Neural crest cell (in vitro differentiated cells): ENCODE results near the gene ADAMTS7. TPM values are rescaled to one million over a fixed set of nuclear protein-coding genes. Genes with fewer than 3 reads are reported as not detected.

Source experiments
- DNase-seq: peaks from one replicate; pipeline ENCODE4 v3.0.0; 2021; ENCODE audit warnings: low read depth, mixed read lengths, low spot score
- H3K27ac Mint-ChIP-seq: one replicate; pipeline ENCODE4 v1.8.0; 2021; ENCODE audit warnings: mild to moderate bottlenecking, mixed read lengths; ENCODE audit not compliant: unreplicated experiment
- H3K27me3 Mint-ChIP-seq: 2 replicates; pipeline ENCODE4 v1.8.0; 2021; ENCODE audit warnings: low read depth, mild to moderate bottlenecking, mixed read lengths
- H3K36me3 Mint-ChIP-seq: 2 replicates; pipeline ENCODE4 v1.8.0; 2021; ENCODE audit warnings: low read depth, mild to moderate bottlenecking, mixed read lengths
- H3K4me1 Mint-ChIP-seq: 2 replicates; pipeline ENCODE4 v1.8.0; 2021; ENCODE audit warnings: mixed read lengths
- H3K4me3 Mint-ChIP-seq: one replicate; pipeline ENCODE4 v1.8.0; 2021; ENCODE audit warnings: mild to moderate bottlenecking, mixed read lengths
- H3K9me3 Mint-ChIP-seq: 2 replicates; pipeline ENCODE4 v1.8.0; 2021; ENCODE audit warnings: mixed read lengths
- total RNA-seq: library from RNA; stranded (reverse); gene quantifications from 2 replicates; pipeline ENCODE4 v1.2.1, GENCODE V29; 2021
- TF ChIP-seq, protein P1 (sequence below): fragments of 200-600 bp; sonication (generic); conservative IDR thresholded peaks from 2 replicates; pipeline ENCODE4 v1.5.0; 2021; ENCODE audit warnings: antibody characterized with exemption, mild to moderate bottlenecking

Gene ADAMTS7
- total RNA-seq, 1 donor from 2014 or later = 68.2 TPM

DNA sequence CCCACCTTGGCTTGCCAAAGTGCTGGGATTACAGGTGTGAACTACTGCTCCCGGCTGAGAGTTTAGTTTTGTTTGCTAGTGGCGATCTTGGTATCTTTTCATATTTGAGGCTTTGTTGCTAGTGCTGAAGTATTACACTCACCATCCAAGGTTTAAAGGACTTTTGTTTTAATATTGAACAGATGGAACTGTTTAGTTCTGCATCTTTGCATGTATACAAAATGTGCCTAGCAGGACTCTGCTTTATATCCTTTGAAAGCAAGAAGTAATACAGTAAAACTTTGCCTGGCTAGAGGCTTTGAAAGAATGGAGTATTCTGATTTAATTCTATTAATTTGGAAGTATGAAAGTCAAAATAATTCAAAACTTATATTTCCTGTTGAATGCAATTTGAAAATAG, 92.4 kb downstream of the ADAMTS7 start:
- TF ChIP-seq, protein P1, sequence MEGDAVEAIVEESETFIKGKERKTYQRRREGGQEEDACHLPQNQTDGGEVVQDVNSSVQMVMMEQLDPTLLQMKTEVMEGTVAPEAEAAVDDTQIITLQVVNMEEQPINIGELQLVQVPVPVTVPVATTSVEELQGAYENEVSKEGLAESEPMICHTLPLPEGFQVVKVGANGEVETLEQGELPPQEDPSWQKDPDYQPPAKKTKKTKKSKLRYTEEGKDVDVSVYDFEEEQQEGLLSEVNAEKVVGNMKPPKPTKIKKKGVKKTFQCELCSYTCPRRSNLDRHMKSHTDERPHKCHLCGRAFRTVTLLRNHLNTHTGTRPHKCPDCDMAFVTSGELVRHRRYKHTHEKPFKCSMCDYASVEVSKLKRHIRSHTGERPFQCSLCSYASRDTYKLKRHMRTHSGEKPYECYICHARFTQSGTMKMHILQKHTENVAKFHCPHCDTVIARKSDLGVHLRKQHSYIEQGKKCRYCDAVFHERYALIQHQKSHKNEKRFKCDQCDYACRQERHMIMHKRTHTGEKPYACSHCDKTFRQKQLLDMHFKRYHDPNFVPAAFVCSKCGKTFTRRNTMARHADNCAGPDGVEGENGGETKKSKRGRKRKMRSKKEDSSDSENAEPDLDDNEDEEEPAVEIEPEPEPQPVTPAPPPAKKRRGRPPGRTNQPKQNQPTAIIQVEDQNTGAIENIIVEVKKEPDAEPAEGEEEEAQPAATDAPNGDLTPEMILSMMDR = no peak
- H3K27me3 Mint-ChIP-seq = peaks cover 13% of the 10 kb centered on the region
- no peaks in the 10 kb centered on the region for H3K36me3 Mint-ChIP-seq
- no peak for DNase-seq
- no peak overlapping the region for H3K4me3 Mint-ChIP-seq
- no peak overlapping the region for H3K27ac Mint-ChIP-seq
- H3K9me3 Mint-ChIP-seq = peaks cover 3% of the 10 kb centered on the region
- no peaks in the 10 kb centered on the region for H3K4me1 Mint-ChIP-seq

DNA sequence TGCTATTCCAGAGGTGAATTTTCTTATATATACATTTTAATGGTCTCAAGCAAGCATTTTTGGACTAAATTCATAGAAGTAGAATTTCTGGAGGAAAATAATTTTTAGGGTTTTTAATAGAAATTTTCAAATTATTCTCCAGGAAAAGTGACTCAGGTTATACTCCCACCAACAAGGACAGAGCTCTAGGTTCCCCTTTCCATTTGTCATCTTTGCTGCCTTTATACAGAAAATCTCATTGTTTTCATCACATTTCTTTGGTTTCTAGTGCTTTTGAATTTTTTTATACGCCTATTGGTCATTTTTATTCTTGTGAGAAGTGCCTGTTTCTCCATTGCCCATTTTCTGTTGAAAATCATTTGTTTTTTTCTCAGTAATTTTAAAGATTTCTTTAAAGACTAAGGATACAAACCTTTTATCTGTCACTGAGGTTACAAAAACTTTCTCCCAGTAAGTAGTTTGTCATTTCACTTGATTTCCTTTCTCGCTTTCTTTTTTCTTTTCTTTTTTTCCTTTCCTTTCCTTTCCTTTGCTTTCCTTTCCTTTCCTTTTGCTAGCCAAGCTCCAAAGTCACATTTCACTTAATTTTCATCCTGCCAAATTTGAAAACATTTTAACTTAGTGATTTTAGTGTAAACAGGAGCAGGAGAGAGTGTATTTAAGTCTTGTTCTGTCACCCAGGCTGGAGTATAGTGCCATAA, 93.2 kb downstream of the ADAMTS7 start:
- Mint-ChIP-seq H3K4me3 (no peak overlapping the region), H3K4me1 (no peaks in the 10 kb centered on the region), H3K27ac (no peak overlapping the region), H3K27me3 (peaks cover 19% of the 10 kb centered on the region), H3K36me3 (no peaks in the 10 kb centered on the region), H3K9me3 (peaks cover 7% of the 10 kb centered on the region)
- DNase-seq = no peak
- TF ChIP-seq, protein P1 = no peak

DNA sequence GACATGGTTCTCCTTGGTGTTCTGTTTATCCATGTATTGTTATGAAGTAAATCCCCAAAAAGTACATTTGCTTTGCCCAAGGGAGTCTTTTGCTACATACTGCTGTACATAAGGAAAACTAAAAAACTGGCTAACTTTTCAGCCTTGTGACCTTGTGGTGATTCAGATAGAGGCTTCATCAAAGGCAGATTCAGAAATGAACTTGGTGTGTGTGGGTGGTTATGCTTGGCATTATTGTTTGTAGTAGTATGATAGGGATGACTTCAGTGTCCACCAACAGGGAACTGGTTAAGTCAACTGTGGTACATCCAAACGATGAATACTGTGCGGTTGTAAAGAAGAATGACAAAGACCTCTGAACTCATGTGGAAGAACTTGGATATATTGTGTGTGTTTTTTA, 94.6 kb downstream of the ADAMTS7 start:
- Mint-ChIP-seq H3K9me3 (peaks cover 10% of the 10 kb centered on the region), H3K4me1 (no peaks in the 10 kb centered on the region), H3K27ac (no peak overlapping the region), H3K4me3 (no peak overlapping the region), H3K36me3 (no peaks in the 10 kb centered on the region), H3K27me3 (peaks cover 22% of the 10 kb centered on the region)
- DNase-seq = no peak
- TF ChIP-seq, protein P1 = no peak

DNA sequence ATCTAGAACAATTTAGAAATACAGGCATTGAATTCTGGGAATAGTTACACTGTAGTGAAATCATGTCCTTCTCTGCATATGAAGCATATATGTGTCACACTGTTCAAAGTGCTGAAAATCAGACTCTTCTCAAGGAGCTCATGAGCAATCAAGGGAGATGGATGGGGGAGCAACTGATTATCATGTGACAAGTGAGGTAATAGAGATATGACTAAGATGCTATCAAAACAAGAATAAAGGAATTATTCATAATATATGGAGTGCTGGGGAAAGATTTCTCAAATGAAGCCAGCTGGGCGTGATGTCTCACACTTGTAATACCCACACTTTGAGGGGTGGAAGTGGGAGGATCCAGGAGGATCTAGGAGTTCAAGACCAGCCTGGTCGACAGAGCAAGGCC, 95.3 kb downstream of the ADAMTS7 start:
- Mint-ChIP-seq H3K36me3 (no peaks in the 10 kb centered on the region), H3K4me1 (no peaks in the 10 kb centered on the region), H3K27me3 (peaks cover 27% of the 10 kb centered on the region), H3K27ac (no peak overlapping the region), H3K4me3 (no peak overlapping the region), H3K9me3 (peaks cover 10% of the 10 kb centered on the region)
- TF ChIP-seq, protein P1 = no peak
- DNase-seq = no peak

DNA sequence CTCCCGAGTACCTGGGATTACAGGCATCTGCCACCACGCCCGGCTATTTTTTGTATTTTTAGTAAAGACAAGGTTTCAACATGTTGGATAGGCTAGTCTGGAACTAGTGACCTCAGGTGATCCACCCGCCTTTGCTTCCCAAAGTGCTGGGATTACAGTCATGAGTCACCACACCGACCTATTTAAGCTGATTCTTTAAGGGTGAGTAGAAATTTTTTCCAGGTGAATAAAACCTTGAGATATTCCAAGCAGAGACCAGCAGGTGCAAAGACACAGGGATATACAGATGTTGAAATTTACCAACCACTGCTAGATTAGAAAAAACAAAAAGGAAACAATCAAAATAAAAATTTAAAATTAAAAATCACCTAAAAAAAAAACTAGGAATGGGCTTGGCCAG, 95.8 kb downstream of the ADAMTS7 start:
- no peak overlapping the region for H3K27ac Mint-ChIP-seq
- no peaks in the 10 kb centered on the region for H3K36me3 Mint-ChIP-seq
- H3K4me3 Mint-ChIP-seq = no peak overlapping the region
- TF ChIP-seq, protein P1 = no peak
- H3K4me1 Mint-ChIP-seq = no peaks in the 10 kb centered on the region
- H3K9me3 Mint-ChIP-seq = peaks cover 10% of the 10 kb centered on the region
- DNase-seq = no peak
- peaks cover 32% of the 10 kb centered on the region for H3K27me3 Mint-ChIP-seq
